ENCODE measurements around the gene STON2.
"Not testable (repeated sequence)": the region's sequence is repeated elsewhere in the genome, so short reads cannot be mapped to it uniquely, and the experiment has no call there.

STON2 gene

GRCh38 chr14:81264671-81265070, 135.5 kb downstream of the STON2 start:
- no peak for DNase-seq

- no peak for DNase-seq
Measured at GRCh38 chr14:81263777-81264410, 136.2 kb downstream of the STON2 start.

GRCh38 chr14:81261176-81261575, 138.9 kb downstream of the STON2 start:
- DNase-seq, result no peak

DNA sequence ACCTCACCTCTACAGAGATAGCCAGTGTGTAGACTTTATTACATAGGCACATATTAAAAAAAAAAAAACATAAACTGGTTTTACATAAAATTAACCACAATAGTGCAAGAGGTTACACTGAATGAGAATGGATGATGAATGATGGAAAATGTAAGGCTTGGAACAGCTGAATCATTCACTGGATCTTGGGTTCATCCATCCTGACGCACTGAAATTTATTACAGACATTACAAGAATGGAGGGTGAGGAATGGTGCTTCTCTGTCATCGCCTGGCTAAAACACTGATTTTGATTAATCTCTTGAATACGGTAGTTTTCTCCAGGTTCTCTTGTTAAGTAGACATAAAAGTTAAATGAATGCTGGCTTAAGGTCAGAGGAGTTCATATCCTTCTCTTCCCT, 139.4 kb downstream of the STON2 start:
- no peak for DNase-seq

- no peak for DNase-seq
Measured at GRCh38 chr14:81256289-81256960, 143.7 kb downstream of the STON2 start.

DNA sequence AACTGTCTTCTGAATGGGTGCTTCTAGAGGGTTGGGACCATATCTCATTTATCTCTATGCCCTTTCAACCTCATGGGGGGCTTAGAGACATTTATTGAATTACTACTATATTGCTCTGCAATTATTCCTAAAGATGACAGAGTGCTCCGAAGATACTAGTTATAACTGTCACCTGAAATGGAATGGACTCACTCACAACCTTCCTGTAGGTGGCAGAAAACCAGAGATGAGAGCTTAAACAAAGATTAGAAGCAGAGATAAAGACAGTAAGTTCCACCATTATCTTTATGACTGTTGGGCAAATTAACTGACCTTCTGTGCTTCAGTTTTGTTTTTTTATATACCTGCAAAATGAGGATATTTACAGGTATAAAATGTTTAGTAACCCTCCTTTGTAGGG, 147.8 kb downstream of the STON2 start:
- DNase-seq, result no peak

DNA sequence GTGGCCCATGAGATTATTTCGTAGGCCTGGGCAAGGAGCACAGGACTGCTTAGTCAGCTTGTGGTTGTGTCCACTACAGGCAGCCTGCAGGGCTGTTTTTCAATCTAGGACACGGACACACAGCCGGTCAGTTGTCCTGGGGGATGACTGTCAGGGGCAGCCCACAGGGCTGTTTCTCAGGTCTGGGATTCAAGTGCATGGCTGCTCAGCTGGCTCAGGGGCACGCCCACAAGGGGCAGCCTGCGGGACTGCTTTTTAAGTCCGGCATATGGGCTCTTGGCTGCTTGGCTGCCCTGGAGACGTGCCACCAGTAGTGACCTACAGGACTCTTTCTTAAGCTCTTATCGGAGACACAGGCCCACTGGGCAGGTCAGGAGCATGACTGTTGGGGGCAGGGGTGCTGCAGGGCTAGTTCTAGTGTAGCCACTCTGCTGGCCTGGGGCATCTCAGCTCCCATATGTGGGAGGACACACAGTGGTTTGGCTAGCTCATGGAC, 152.8 kb downstream of the STON2 start:
- no peak for DNase-seq

DNA sequence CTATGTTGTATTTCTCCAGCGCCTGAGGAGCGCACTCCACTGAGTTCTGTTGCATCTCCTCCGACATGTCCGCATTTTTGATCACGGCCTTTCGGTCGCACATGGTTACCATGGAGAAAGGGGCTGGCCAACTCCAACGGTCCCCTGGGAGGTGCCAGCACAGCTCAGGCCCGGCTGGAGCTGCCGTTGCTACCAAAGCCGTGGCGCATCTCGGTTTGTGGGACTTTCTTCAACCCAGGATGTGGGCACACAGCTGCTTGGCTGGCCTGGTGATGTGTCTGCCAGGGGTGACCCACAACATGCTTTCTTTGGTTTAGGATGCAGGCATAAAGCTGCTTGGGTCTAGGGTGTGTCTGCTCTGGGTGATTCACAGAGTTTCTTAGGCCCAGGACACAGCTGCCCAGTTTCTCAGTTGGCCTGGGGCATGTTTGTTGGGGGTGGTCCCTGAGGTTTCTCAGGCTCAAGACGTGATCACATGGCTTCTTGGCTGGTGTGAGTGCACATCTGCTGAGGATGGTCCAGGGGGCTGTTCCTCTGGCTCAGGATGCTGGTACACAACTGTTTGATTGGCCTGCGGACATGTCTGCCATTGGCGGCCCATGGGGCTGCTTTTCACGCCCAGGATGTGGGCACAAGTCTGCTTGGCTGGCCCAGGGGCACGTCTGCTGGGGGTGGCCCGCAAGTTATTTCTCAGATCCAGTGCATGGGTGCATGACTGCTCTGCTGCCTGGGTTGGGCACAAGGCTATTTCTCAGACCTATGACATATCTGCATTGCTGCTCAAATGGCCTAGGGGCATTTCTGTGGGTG, 153.5 kb downstream of the STON2 start:
- no peak for DNase-seq

- no peak for DNase-seq
Measured at GRCh38 chr14:81245771-81246170, 154.4 kb downstream of the STON2 start.

GRCh38 chr14:81244431-81244830, 155.7 kb downstream of the STON2 start:
- DNase-seq, result not testable (repeated sequence)

GRCh38 chr14:81243499-81243898, 156.6 kb downstream of the STON2 start:
- no peak for DNase-seq

GRCh38 chr14:81236849-81237248, 163.3 kb downstream of the STON2 start:
- not testable (repeated sequence) for DNase-seq

GRCh38 chr14:81236138-81236537, 164.0 kb downstream of the STON2 start:
- no peak for DNase-seq

DNA sequence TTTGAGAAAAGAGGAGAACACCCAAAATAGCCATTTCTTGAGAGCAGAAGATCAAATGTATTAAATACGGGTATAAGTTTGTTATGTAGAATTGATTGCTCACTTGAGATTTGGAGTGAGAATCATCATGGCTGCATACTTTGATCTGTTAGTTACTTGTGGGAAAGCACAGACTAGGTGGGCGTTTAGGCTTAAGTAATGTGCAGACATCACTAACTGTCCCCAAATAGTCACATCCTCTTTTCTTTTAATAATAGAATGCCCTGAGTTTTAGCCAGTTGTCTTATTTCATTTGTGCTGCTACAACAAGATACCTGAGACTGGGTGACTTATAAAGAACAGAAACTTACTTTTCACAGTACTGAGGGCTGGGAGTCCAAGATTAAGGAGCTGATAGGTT, 165.0 kb downstream of the STON2 start:
- no peak for DNase-seq

DNA sequence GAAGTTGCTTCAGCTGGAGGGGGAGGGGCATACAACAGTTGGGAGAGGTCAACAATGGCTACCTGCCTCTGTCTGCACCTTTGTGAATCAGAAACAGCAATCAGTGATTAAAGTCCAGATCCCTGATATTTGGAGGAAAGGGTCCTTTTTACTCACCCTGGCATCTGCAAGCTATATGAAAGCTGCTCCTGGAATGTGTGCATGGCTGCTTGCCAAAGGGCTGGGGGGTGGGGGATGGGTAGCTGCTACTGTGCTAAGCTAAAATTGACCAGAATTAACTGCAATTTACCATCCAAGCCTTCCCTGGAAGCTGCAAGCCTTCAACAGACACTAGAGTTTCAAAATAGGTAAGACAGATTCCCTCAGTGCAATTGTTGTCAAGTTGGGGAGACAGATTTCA, 165.8 kb downstream of the STON2 start:
- DNase-seq, result no peak

DNA sequence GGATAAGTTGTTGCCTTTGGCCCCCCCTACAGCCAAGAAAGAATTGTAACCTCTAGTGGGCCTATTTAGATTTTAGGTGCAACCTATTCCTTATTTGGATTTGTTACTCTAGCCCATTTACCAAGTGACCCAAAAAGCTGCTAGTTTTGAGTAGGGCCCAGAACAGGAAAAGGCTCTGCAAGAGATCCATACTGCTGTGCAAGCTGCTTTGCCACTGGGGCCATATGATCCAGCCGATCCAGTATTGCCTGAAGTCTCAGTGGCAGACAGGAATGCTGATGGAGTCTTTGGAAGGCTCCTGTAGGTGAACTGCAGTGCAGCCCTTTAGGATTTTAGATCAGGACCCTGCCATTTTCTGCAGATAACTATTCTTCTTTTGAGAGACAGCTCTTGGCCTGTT, 166.5 kb downstream of the STON2 start:
- no peak for DNase-seq

DNA sequence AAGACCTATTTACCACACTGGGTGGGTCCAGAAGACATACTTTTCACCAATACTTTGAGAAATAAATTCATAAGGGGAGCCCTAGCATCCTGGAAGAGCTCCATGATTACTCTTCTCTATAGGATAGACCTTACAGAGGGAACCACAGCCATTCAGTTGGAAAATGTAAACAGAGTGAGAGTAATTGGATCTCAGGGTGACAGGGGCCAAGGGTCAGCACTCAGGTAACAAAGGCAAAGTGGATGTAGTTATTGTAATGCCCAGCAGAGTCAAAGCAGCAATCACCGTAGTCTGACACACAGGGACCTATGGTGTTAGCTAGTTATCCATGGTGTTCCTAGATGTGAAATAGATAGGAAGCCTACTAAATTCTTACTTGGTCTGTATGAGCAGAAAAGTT, 168.6 kb downstream of the STON2 start:
- DNase-seq, result no peak

GRCh38 chr14:81224222-81224621, 175.9 kb downstream of the STON2 start:
- no peak for DNase-seq

DNA sequence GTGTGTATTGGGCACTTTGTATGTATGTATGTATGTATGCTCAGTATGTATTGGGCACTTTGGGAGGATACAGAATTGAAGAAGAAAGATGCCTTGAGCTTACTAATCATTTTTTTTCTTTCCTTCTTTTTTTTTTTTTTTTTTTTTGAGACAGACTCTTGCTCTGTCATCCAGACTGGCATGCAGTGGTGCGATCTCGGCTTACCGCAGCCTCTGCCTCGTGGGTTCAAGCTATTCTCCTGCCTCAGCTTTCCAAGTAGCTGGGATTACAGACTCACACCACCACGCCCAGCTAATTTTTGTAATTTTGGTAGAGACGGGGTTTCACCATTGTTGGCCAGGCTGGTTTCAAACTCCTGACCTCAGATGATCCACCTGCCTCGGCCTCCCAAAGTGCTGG, 176.3 kb downstream of the STON2 start:
- DNase-seq, result not testable (repeated sequence)

DNA sequence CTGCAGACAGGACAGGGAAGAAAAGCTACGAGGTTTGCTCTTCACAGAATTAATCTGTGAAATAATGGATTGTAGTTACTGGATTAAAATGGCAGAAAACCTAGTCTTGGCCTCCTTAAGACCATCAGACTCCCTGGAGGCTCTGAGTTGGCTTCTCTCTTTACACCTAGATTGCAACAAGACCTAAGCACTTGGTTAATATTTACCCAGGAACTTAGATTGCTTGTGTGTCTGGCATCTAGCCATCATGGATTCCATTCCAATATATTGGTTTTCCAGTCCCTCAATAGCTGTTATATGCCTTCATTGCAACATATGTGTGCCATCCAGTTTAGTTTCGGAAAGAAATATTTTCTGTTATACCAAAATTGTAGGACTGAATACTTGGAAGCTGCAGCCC, 177.4 kb downstream of the STON2 start:
- no peak for DNase-seq

DNA sequence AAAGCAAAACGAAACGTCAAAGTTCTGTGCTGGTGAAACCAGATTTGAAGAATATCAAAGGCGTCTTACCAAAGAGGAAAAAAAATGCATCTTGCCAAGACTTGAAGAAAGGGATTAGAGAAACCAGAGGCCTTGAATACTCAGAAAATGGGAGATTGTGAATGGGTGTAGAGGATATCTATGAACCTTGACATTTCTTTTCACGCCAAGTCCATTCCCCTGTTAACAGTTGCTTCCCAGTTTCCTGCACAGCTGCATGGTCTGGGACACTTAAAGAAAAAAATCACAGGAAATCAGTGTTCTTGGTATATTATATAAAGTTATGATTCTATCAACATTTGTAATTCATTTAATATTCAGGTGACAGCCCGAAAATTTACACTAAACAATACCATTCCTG, 178.0 kb downstream of the STON2 start:
- no peak for DNase-seq

DNA sequence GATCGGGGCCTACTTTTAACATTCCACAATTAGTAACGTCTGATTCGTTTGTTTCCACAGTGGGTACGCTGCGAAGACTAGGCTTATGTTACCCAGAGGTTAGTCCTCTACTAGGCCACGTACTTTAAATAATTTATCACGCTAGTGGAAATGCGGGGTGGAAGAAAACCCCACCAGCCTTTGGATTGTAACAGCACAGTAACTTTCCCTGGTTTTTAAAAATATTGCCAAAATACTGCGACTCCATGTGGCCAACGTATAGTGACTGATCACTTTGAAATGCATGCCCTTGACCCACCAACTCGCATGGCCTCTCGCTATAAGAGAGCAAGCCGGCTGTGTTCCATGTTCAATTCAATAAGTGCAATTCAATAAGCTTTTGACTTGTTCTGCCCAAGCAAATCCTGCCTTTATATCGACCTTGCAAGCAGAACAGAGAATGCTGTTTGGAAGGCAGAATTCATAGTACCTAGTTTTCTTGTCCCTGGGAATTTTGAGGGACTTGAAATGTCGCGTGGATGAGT, 178.5 kb downstream of the STON2 start:
- no peak for DNase-seq

- DNase-seq, result peak; percentile 89 to 96 (median 94)
Measured at GRCh38 chr14:81220830-81221578, 179.1 kb downstream of the STON2 start, which contains the start of gene GTF2A1. Gene GTF2A1, minus strand, starts transcription at chr14:81220959. Its CDS starts 441 bp downstream, at chr14:81220518.
